HG03558 (cell line): ENCODE data around the gene PCDHB12.

Experiments
- ATAC-seq: cut with Tn5 transposase; IDR thresholded peaks from one replicate; pipeline ENCODE4 v1.9.1; 2021; ENCODE audit warnings: moderate number of reproducible peaks; ENCODE audit not compliant: unreplicated experiment; ENCODE audit errors: extremely low read depth

The PCDHB12 gene

DNA sequence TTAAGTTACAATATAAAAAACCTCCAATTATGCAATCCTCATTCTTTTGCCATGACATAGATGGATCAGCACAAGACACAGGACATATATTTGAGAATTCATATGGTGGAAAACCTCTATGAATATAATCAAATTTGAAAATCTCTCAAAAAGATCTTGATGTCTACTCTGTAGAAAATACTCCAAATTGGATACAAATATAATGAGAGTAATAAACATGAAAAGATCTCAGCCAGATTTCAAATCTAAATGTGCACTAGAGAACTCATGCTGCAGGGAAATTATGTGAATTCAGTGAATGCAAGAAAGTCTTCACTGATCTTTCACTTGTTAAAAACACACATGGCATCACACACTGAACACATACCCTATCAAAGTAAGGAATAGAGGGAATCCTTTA, 50.4 kb downstream of the PCDHB12 start:
- ATAC-seq = no peak

DNA sequence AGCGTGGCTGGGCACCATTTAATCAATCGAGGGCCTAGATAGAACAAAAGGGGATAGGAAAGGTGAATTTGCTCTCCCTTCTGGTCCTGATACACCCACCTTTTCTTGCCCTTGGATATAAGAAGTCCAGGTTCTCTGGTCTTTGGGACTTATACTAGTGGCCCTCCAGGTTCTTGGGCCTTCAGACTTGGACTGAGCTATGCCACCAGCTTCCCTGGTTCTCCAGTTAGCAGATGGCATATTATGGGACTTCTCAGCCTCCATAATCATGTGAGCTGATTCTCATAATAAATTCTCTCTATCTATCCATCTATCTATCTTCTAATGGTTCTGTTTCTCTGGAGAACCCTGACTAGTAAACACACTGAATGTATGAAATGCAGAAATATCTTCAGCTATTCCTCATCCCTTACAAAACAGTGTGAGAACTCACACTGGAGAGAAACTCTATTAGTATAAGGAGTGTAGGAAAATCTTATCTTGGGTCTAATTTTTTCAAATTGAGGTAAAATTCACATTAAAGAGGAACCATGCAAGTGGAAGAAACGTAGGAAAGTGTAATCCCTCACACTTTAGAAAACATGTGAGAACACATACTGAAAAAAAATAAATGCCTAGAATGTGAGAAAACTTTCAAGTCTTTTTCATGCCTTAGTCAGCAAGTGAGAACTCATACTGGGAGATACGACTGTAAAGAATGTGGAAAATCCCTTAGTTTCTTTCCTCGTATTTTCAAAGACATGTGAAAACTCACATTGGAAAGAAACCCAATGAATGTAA, 52.1 kb downstream of the PCDHB12 start:
- no peak for ATAC-seq

DNA sequence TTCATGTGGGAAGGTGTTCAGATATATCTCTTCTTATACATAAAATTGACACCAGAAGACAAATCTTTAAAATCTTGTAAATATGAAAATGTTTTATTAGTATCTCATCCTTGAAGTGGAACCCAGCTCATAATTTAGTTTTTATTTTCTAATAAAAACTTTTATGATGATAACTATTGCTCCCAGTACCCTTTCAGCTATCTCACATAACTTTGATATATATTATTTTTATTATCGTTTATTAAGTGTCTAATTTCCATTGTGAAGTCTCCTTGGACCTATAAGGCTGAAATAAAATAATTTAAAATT, 52.7 kb downstream of the PCDHB12 start:
- no peak for ATAC-seq
